DMS53 treated with DMSO at 0.1 percent for 48 hours (cell line): ENCODE measurements around the gene IL1RL2.
A peak's percentile ranks its signal among the peaks of the same experiment; 100 is the strongest.

ENCODE experiments used
- DNase-seq: peaks from one replicate; lab custom pipeline; 2025; ENCODE audit not compliant: unreplicated experiment; lab: John Stamatoyannopoulos, UW

IL1RL2 gene

GRCh38 chr2:102238039-102238756 is 51.4 kb downstream of the IL1RL2 start:
- DNase-seq, result no peak

GRCh38 chr2:102238778-102239177 is 52.0 kb downstream of the IL1RL2 start:
- no peak for DNase-seq

GRCh38 chr2:102239344-102239743 is 52.5 kb downstream of the IL1RL2 start:
- no peak for DNase-seq

- DNase-seq, result peak; percentile 98
These were observed 54.0 kb downstream of the IL1RL2 start for GRCh38 chr2:102240640-102241370.

GRCh38 chr2:102241616-102242305 is 54.9 kb downstream of the IL1RL2 start:
- no peak for DNase-seq

- DNase-seq, result no peak
These were observed 58.7 kb downstream of the IL1RL2 start for GRCh38 chr2:102245266-102246151.

- DNase-seq, result no peak
These were observed 63.5 kb downstream of the IL1RL2 start for GRCh38 chr2:102250278-102250821.

GRCh38 chr2:102251042-102251848 is 64.4 kb downstream of the IL1RL2 start:
- peak; percentile 86 for DNase-seq

GRCh38 chr2:102251849-102252203 is 65.0 kb downstream of the IL1RL2 start:
- no peak for DNase-seq

GRCh38 chr2:102252236-102252635 is 65.4 kb downstream of the IL1RL2 start:
- no peak for DNase-seq

- DNase-seq, result no peak
These were observed 66.4 kb downstream of the IL1RL2 start for GRCh38 chr2:102253140-102253752.

- no peak for DNase-seq
These were observed 66.9 kb downstream of the IL1RL2 start for GRCh38 chr2:102253753-102254150.

- DNase-seq, result peak; percentile 64
These were observed 69.5 kb downstream of the IL1RL2 start for GRCh38 chr2:102256276-102256675.

- DNase-seq, result no peak
These were observed 70.1 kb downstream of the IL1RL2 start for GRCh38 chr2:102256874-102257462.

GRCh38 chr2:102258025-102258385 is 71.2 kb downstream of the IL1RL2 start:
- DNase-seq, result peak; percentile 92

- peak; percentile 86 for DNase-seq
These were observed 71.7 kb downstream of the IL1RL2 start for GRCh38 chr2:102258386-102259074.

GRCh38 chr2:102261467-102262135 is 74.8 kb downstream of the IL1RL2 start:
- DNase-seq, result no peak
